Mesenchymal stem cell (in vitro differentiated cells and primary cell): ENCODE data around the gene GALR2.

Source experiments
- DNase-seq: peaks from one replicate; pipeline ENCODE4 v3.0.0-alpha.2; 2013
- H2AFZ ChIP-seq: one replicate; pipeline ENCODE4 v1.6.1; 2013; ENCODE audit warnings: low read depth, mild to moderate bottlenecking, control low read depth, inconsistent platforms, low read length, moderate library complexity
- H2AK5ac ChIP-seq: 2 replicates; pipeline ENCODE4 v1.6.1; 2013; ENCODE audit warnings: low read length, moderate library complexity, mild to moderate bottlenecking, inconsistent platforms; ENCODE audit not compliant: severe bottlenecking
- H2BK120ac ChIP-seq: one replicate; pipeline ENCODE4 v1.6.1; 2013; ENCODE audit warnings: low read depth, mild to moderate bottlenecking, inconsistent platforms, low read length, moderate library complexity
- H2BK12ac ChIP-seq, 2 experiments: one replicate each; pipeline ENCODE4 v1.6.1; 2013; ENCODE audit warnings: inconsistent platforms in 2 of 2, low read length in 2 of 2, mild to moderate bottlenecking in 2 of 2, moderate library complexity in 2 of 2, control low read depth in 1 of 2
- H2BK15ac ChIP-seq: one replicate; pipeline ENCODE4 v1.6.1; 2013; ENCODE audit warnings: mild to moderate bottlenecking, low read depth, inconsistent platforms; ENCODE audit not compliant: poor library complexity, severe bottlenecking
- H2BK5ac ChIP-seq: 2 replicates; pipeline ENCODE4 v1.6.1; 2013; ENCODE audit warnings: low read depth, mild to moderate bottlenecking, low read length, control low read depth, inconsistent platforms; ENCODE audit not compliant: poor library complexity, severe bottlenecking
- H3K14ac ChIP-seq, 2 experiments: one replicate each; pipeline ENCODE4 v1.6.1; 2013; ENCODE audit warnings: inconsistent platforms in 2 of 2, low read length in 2 of 2, control low read depth in 1 of 2, mild to moderate bottlenecking in 1 of 2, moderate library complexity in 1 of 2
- H3K18ac ChIP-seq, 2 experiments: one replicate each; pipeline ENCODE4 v1.6.1; 2013; ENCODE audit warnings: inconsistent platforms in 2 of 2, low read length in 2 of 2, control low read depth in 1 of 2, low read depth in 1 of 2, mild to moderate bottlenecking in 1 of 2
- H3K23ac ChIP-seq, 2 experiments: one replicate each; pipeline ENCODE4 v1.6.1; 2013; ENCODE audit warnings: inconsistent platforms in 2 of 2, low read length in 2 of 2, mild to moderate bottlenecking in 2 of 2, moderate library complexity in 2 of 2, control low read depth in 1 of 2
- H3K27ac ChIP-seq: 2 replicates; pipeline ENCODE4 v1.5.1; 2013; ENCODE audit warnings: mild to moderate bottlenecking, moderate library complexity, low read length, control low read depth, inconsistent platforms; ENCODE audit not compliant: poor library complexity, severe bottlenecking
- H3K27me3 ChIP-seq, 2 experiments: 2 replicates each; pipeline versions ENCODE4 v1.6.1 to v1.7.0; 2013; ENCODE audit warnings: low read length in 2 of 2, mild to moderate bottlenecking in 2 of 2, moderate library complexity in 2 of 2, control low read depth in 1 of 2, inconsistent platforms in 1 of 2; ENCODE audit not compliant: control insufficient read depth in 1 of 2, insufficient read depth in 1 of 2
- H3K36me3 ChIP-seq, 2 experiments: 2 replicates each; pipeline versions ENCODE4 v1.6.1 to v1.7.0; 2013; ENCODE audit warnings: low read length in 2 of 2, control low read depth in 1 of 2, inconsistent platforms in 1 of 2, low read depth in 1 of 2, mild to moderate bottlenecking in 1 of 2; ENCODE audit not compliant: insufficient read depth in 2 of 2, control insufficient read depth in 1 of 2
- H3K4ac ChIP-seq, 2 experiments: one replicate each; pipeline ENCODE4 v1.6.1; 2013; ENCODE audit warnings: inconsistent platforms in 2 of 2, low read length in 2 of 2, mild to moderate bottlenecking in 2 of 2, moderate library complexity in 2 of 2, control low read depth in 1 of 2, low read depth in 1 of 2
- H3K4me1 ChIP-seq: 2 replicates; pipeline ENCODE4 v1.6.1; 2013; ENCODE audit warnings: low read depth, low read length, control low read depth; ENCODE audit not compliant: control insufficient read depth, insufficient read depth
- H3K4me2 ChIP-seq: 2 replicates; pipeline ENCODE4 v1.6.1; 2013; ENCODE audit warnings: low read length, mild to moderate bottlenecking, inconsistent platforms; ENCODE audit not compliant: poor library complexity, severe bottlenecking
- H3K4me3 ChIP-seq, 2 experiments: 2 replicates each; pipeline versions ENCODE4 v1.5.1 to v1.7.0; 2013; ENCODE audit warnings: low read length in 2 of 2, mild to moderate bottlenecking in 2 of 2, control low read depth in 1 of 2, low read depth in 1 of 2; ENCODE audit not compliant: insufficient read depth in 1 of 2
- H3K79me1 ChIP-seq: replicated peaks from 2 replicates; pipeline ENCODE4 v1.6.1; 2013; ENCODE audit warnings: mild to moderate bottlenecking, control low read depth, low read length, inconsistent platforms; ENCODE audit not compliant: poor library complexity, severe bottlenecking
- H3K9ac ChIP-seq: 2 replicates; pipeline ENCODE4 v1.7.0; 2013; ENCODE audit warnings: mild to moderate bottlenecking, low read length, moderate library complexity
- H3K9me3 ChIP-seq: 2 replicates; pipeline ENCODE4 v1.7.0; 2013; ENCODE audit warnings: mild to moderate bottlenecking, low read length; ENCODE audit not compliant: control insufficient read depth
- H4K8ac ChIP-seq: one replicate; pipeline ENCODE4 v1.6.1; 2013; ENCODE audit warnings: inconsistent platforms, mild to moderate bottlenecking, low read length, moderate library complexity
- H4K91ac ChIP-seq: one replicate; pipeline ENCODE4 v1.6.1; 2013; ENCODE audit warnings: mild to moderate bottlenecking, low read length, inconsistent platforms
- WGBS: methylation state at CpG from one replicate; pipeline ENCODE4 v1.1.7; 2013; ENCODE audit warnings: mixed read lengths; 5-methylcytosine and 5-hydroxymethylcytosine counted together

GALR2 gene

GRCh38 chr17:76121932-76122430, 47.4 kb downstream of the GALR2 start:
- H3K9me3 ChIP-seq = no peaks in the 10 kb centered on the region
- no peak overlapping the region for H3K27ac ChIP-seq
- H2BK5ac ChIP-seq = no peak overlapping the region
- H3K4me2 ChIP-seq = peak overlapping the region; percentile 62
- H3K14ac ChIP-seq = no peak overlapping the region
- peaks cover 0 to 37% of the 10 kb centered on the region in 2 experiments for H3K27me3 ChIP-seq
- H2AK5ac ChIP-seq = no peak overlapping the region
- H3K4me3 ChIP-seq = peak overlapping the region in 1 of 2 experiments; percentile 53
- peak overlapping the region; percentile 86 for H4K8ac ChIP-seq
- no peak for DNase-seq
- 47% methylated on average over 38 of the region's 42 CpGs for WGBS
- H3K4me1 ChIP-seq = peaks cover 16% of the 10 kb centered on the region
- H3K18ac ChIP-seq = peak overlapping the region; percentile 61 to 78
- peak overlapping the region in 1 of 2 experiments; percentile 18 for H2BK12ac ChIP-seq
- H3K23ac ChIP-seq = no peak overlapping the region
- H3K9ac ChIP-seq = peak overlapping the region; percentile 80
- peak overlapping the region; percentile 2 for H2AFZ ChIP-seq
- peak overlapping the region; percentile 24 to 74 for H3K4ac ChIP-seq
- peak overlapping the region; percentile 77 for H2BK120ac ChIP-seq
- H3K36me3 ChIP-seq = no peaks in the 10 kb centered on the region
- no peaks in the 10 kb centered on the region for H3K79me1 ChIP-seq
- peak overlapping the region; percentile 89 for H4K91ac ChIP-seq
- H2BK15ac ChIP-seq = peak overlapping the region; percentile 60

- Histone ChIP-seq H3K27me3 (peaks cover 0 to 40% of the 10 kb centered on the region in 2 experiments), H4K91ac (no peak overlapping the region), H3K27ac (no peak overlapping the region), H3K18ac (no peak overlapping the region), H3K4ac (no peak overlapping the region), H3K4me2 (no peak overlapping the region), H3K9ac (peak overlapping the region; percentile 80), H2BK120ac (no peak overlapping the region), H2BK5ac (no peak overlapping the region), H3K23ac (no peak overlapping the region), H3K4me1 (peaks cover 16% of the 10 kb centered on the region), H2BK12ac (peak overlapping the region in 1 of 2 experiments; percentile 11), H3K9me3 (no peaks in the 10 kb centered on the region), H3K36me3 (no peaks in the 10 kb centered on the region), H2BK15ac (no peak overlapping the region), H3K4me3 (no peak overlapping the region), H3K14ac (no peak overlapping the region), H2AFZ (peak overlapping the region; percentile 2), H4K8ac (peak overlapping the region; percentile 10), H3K79me1 (no peaks in the 10 kb centered on the region), H2AK5ac (no peak overlapping the region)
- 88% methylated on average over 17 of the region's 24 CpGs for WGBS
- no peak for DNase-seq
These were observed 48.0 kb downstream of the GALR2 start for GRCh38 chr17:76122431-76123190.

GRCh38 chr17:76123191-76123499, 48.6 kb downstream of the GALR2 start:
- no peaks in the 10 kb centered on the region for H3K9me3 ChIP-seq
- H4K8ac ChIP-seq = no peak overlapping the region
- H3K4me3 ChIP-seq = no peak overlapping the region
- no peak overlapping the region for H2BK15ac ChIP-seq
- no peak overlapping the region for H3K9ac ChIP-seq
- no peaks in the 10 kb centered on the region for H3K36me3 ChIP-seq
- no peak overlapping the region for H3K27ac ChIP-seq
- no peak overlapping the region for H3K4ac ChIP-seq
- no peak overlapping the region for H3K23ac ChIP-seq
- H3K18ac ChIP-seq = no peak overlapping the region
- H3K14ac ChIP-seq = no peak overlapping the region
- no peak overlapping the region for H4K91ac ChIP-seq
- peaks cover 16% of the 10 kb centered on the region for H3K4me1 ChIP-seq
- H2AK5ac ChIP-seq = no peak overlapping the region
- 78% methylated on average over 5 of the region's 5 CpGs for WGBS
- H3K27me3 ChIP-seq = peaks cover 0 to 41% of the 10 kb centered on the region in 2 experiments
- DNase-seq = no peak
- H2BK12ac ChIP-seq = no peak overlapping the region
- no peak overlapping the region for H3K4me2 ChIP-seq
- no peak overlapping the region for H2BK120ac ChIP-seq
- no peaks in the 10 kb centered on the region for H3K79me1 ChIP-seq
- H2BK5ac ChIP-seq = no peak overlapping the region
- H2AFZ ChIP-seq = no peak overlapping the region

GRCh38 chr17:76123749-76124581, 49.4 kb downstream of the GALR2 start:
- Histone ChIP-seq H4K8ac (no peak overlapping the region), H2AFZ (no peak overlapping the region), H3K27ac (no peak overlapping the region), H3K9me3 (no peaks in the 10 kb centered on the region), H2BK15ac (no peak overlapping the region), H4K91ac (no peak overlapping the region), H3K4ac (no peak overlapping the region), H3K4me3 (no peak overlapping the region), H3K4me2 (no peak overlapping the region), H3K9ac (no peak overlapping the region), H3K23ac (no peak overlapping the region), H3K27me3 (peaks cover 0 to 45% of the 10 kb centered on the region in 2 experiments), H3K4me1 (peaks cover 16% of the 10 kb centered on the region), H2AK5ac (no peak overlapping the region), H2BK5ac (no peak overlapping the region), H3K14ac (no peak overlapping the region), H2BK12ac (no peak overlapping the region), H2BK120ac (no peak overlapping the region), H3K36me3 (no peaks in the 10 kb centered on the region), H3K79me1 (no peaks in the 10 kb centered on the region), H3K18ac (no peak overlapping the region)
- WGBS = 69% methylated on average over 9 of the region's 9 CpGs
- DNase-seq = no peak
